Right ventricle myocardium superior (tissue), 1 donor: ENCODE results near the gene ARHGEF37. TPM values are rescaled to one million over a fixed set of nuclear protein-coding genes. Genes with fewer than 3 reads are reported as not detected.
A peak's percentile ranks its signal among the peaks of the same experiment; 100 is the strongest.
"Not testable (repeated sequence)": the region's sequence is repeated elsewhere in the genome, so short reads cannot be mapped to it uniquely, and the experiment has no call there.

ENCODE experiments used
- ATAC-seq: fragments of 200-7000 bp; cut with Tn5 transposase; one replicate; pipeline ENCODE4 v1.9.1; 2020; ENCODE audit warnings: mild to moderate bottlenecking; ENCODE audit not compliant: poor library complexity
- DNase-seq: peaks from one replicate; pipeline ENCODE4 v3.0.0-alpha.2; 2020
- intact Hi-C: fragments of 100-400 bp; cut with DNase I; formaldehyde crosslinking; loops from one replicate; pipeline ENCODE4 v1.11.2; 2022
- long read RNA-seq: library from polyadenylated mRNA; unstranded; transcript quantifications from one replicate; pipeline ENCODE4 v2.0.0, GENCODE V29; 2021
- total RNA-seq: library from RNA; stranded (reverse); fragmentation: NEBNext Ultra II Directional; extraction: Animal tissue kit (Norgen Biotek cat#: 25700); gene quantifications from one replicate; pipeline ENCODE4 v1.2.1, GENCODE V29; 2021
- donor health status: DM: no; HTN: yes; CAD: no; lungs with severe emphysema.

The ARHGEF37 gene, protein sequence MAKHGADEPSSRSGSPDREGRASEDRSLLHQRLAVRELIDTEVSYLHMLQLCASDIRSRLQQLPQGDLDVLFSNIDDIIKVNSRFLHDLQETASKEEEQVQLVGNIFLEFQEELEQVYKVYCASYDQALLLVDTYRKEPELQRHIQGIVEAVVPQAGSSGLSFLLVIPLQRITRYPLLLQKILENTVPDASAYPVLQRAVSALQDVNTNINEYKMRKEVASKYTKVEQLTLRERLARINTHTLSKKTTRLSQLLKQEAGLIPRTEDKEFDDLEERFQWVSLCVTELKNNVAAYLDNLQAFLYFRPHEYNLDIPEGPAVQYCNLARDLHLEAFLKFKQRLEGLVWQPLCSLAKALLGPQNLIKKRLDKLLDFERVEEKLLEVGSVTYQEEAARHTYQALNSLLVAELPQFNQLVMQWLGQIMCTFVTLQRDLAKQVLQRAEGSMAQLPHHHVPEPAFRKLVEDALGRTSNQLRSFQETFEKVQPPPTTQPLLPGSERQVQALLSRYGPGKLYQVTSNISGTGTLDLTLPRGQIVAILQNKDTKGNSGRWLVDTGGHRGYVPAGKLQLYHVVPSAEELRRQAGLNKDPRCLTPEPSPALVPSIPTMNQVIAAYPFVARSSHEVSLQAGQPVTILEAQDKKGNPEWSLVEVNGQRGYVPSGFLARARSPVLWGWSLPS
- 32.9 TPM for total RNA-seq
- long read RNA-seq, full-length matches to known transcripts = 36 of 95 reads
- long read RNA-seq, partial matches to known transcripts = 12 of 95 reads
- long read RNA-seq, other reads (novel, unspliced or antisense) = 47 of 95 reads

GRCh38 chr5:149581192-149581861 is at the start of gene ARHGEF37:
ARHGEF37 (plus strand) TSS chr5:149581498; CDS start chr5:149597770, 16,272 bp downstream.
- ATAC-seq (peak; percentile 90), DNase-seq (peak; percentile 95)
- intact Hi-C loops = no loop called here

DNA sequence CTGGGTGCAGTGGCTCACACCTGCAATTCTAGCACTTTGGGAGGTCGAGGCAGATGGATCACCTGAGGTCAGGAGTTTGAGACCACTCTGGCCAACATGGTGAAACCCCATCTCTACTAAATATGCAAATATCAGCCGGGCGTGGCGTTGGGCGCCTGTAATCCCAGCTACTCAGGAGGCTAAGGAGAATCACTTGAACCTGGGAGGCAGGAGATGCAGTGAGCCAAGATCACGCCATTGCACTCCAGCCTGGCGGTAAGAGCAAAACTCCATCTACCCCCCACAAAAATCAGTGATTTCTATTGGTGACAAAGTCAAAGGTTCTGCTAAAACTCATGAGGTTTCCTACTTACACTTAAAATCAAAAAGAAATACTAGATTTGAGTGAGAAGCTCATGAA is 48.9 kb upstream of the ARHGEF37 start:
- intact Hi-C loops = no loop called here
- no peak for DNase-seq
- ATAC-seq = no peak

- intact Hi-C loops, DNase-seq, ATAC-seq: not testable (repeated sequence)
Measured at GRCh38 chr5:149535787-149536186, 45.5 kb upstream of the ARHGEF37 start.

DNA sequence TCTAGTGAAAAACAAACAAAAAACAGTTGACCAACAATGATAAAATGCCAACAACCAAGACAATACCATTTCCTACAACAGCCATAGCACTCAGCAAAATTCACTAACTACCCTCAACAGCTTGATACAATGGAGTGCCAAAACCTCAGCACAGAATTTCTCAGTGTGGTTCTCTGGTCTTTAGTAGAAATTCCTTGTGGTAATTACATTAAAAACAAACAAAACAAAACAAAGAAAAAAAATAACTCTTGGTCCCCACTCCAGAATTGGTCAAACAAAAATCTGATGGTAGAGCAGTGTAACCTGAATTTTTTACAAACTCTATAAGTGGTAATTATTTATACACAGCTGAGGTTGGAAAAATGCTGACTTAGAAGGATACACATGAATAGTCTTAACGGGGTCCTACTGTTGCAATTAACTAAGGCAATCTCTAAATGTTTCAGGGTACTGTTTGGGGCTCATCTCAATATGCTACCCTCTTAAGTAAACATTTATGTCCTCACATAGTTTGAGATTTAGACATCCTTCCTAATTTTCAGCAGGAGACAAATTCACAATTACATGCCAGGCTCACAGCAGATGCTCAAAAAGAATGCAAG is 43.8 kb upstream of the ARHGEF37 start:
- intact Hi-C loops = no loop called here
- DNase-seq = no peak
- no peak for ATAC-seq

DNA sequence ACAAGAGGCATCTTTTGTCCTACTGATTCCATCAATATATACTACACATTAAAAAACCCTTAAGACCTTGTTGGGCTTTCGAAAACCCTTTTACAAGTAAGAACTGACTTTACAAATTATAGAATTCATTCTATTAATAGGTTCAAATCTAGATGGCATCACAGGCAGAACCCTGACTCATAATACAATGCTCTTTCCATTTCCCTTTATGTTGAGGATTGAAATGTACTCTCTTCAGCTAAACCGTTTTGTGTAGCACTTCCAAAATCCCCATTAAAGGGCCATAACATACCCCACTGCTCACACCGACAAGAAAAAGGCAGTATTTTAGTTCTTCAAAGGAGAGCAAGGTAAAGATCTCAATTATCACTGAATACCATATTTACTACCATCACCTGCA is 41.2 kb upstream of the ARHGEF37 start:
- intact Hi-C loops = no loop called here
- no peak for ATAC-seq
- no peak for DNase-seq

- ATAC-seq = no peak
Measured at GRCh38 chr5:149541893-149542292, 39.4 kb upstream of the ARHGEF37 start.

GRCh38 chr5:149543361-149544027 is 37.8 kb upstream of the ARHGEF37 start:
- intact Hi-C loops = no loop called here
- ATAC-seq (peak; percentile 14), DNase-seq (no peak)

More at GRCh38 chr5:149541893-149542292, 39.4 kb upstream of the ARHGEF37 start:
- intact Hi-C loops = no loop called here
- DNase-seq = no peak

GRCh38 chr5:149544028-149544420 is 37.3 kb upstream of the ARHGEF37 start:
- no peak for ATAC-seq
- DNase-seq = no peak
- intact Hi-C loops = no loop called here

GRCh38 chr5:149545327-149545726 is 36.0 kb upstream of the ARHGEF37 start:
- ATAC-seq (no peak), DNase-seq (no peak)
- intact Hi-C loops = no loop called here

GRCh38 chr5:149546974-149547373 is 34.3 kb upstream of the ARHGEF37 start:
- ATAC-seq (no peak), DNase-seq (no peak)
- intact Hi-C loops = no loop called here

DNA sequence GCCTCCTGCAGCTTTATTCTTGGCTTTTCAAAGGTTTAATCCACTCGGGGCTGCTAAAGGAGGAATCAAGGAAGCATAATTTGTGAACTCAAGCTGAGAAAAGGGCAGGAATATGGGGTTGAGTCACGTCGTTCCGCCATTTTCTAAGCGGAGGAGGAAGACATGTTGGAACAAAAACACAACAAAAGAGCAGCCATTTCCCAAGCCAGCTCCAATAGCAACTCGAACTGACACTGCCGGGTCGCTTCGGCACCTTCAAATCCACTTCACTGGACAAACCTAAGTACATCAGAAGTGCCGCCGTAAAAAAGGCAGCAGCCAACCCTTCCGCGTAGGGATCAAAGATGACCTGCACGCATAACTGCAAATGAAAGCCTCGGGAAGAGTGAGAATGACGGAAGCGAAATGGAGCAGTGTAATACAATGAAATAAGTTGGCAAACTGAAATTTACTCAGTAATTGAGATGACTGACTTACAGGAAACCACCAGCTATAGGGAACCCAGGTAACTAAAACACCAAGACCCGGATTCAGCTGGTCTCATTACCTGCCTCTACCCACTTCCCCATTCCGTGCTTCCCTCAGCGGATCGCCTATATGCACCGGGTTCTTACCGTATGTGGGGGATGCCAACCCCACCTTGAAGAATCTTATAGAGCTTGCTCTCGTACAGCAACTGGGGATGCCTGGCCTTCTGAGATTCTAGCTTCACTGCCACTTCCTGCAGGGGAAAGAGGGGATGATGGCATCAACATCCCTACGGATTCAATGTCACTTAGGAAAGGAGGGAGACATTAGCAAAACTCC is 31.6 kb upstream of the ARHGEF37 start:
- DNase-seq (no peak), ATAC-seq (no peak)
- intact Hi-C loops = loop anchor here (2.0 kb wide), 1 partner anchor 107 kb away; no protein-coding TSS in a partner anchor

- DNase-seq (no peak), ATAC-seq (no peak)
- intact Hi-C loops = loop anchor here (2.0 kb wide), 1 partner anchor 107 kb away; no protein-coding TSS in a partner anchor
Measured at GRCh38 chr5:149550268-149550583, 31.1 kb upstream of the ARHGEF37 start.

- intact Hi-C loops = loop anchor here (2.0 kb wide), 1 partner anchor 108 kb away; no protein-coding TSS in a partner anchor
- no peak for DNase-seq
Measured at GRCh38 chr5:149550594-149551226, 30.6 kb upstream of the ARHGEF37 start.

DNA sequence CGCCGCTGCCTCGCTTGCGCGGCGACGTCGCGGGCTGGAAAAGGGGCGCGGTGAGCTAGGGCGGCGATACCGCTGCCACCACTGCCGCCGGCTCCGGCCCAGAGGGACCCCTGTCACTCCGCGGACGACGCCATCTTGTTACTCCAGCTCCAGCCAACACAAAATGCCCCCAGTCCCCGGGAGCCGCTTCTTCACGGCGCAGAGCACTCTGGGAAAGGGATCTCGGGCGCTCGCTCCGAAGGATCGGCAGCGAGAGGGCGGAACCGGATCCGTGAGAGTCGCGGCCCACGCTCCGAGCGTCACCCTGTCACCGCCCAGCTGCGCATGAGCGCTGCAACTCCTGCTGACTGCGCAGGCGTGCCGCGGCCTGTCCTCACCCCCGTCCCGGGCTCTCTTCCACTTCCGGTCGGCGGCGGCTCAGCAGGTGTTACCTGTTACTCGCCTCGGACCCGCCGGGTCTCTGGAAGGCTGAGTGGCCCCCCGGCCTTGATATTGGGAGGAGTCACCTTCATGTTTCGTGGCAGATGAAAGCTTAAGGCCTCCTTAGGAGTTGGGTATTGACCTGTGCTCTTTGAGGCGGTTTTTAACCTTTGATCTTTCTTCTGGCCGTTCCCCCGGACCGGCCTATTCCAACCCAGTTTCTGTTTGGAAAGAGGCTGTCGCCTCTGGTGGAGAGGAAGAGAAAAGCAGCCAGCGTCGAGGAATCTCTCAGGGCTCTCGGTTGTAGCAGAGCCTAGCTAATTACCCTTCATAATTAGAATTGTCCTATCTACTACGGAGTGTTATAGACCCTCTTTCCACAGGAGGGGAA is 29.9 kb upstream of the ARHGEF37 start, which contains the start of gene CSNK1A1:
Gene CSNK1A1 (minus strand): TSS at position 213 of the 811 bp plus-strand sequence. CDS start 475 bp downstream, outside the sequence.
- intact Hi-C loops = loop anchor here (2.0 kb wide), 1 partner anchor 109 kb away; no protein-coding TSS in a partner anchor
- ATAC-seq = peak; percentile 97
- peak; percentile 99 for DNase-seq

More at GRCh38 chr5:149550594-149551226, 30.6 kb upstream of the ARHGEF37 start:
- peak; percentile 23 for ATAC-seq

- intact Hi-C loops = no loop called here
Measured at GRCh38 chr5:149552038-149552494, 29.2 kb upstream of the ARHGEF37 start.

More at GRCh38 chr5:149552038-149552494, 29.2 kb upstream of the ARHGEF37 start:
- DNase-seq = no peak
- no peak for ATAC-seq
